Mammary epithelial cell (primary cell): ENCODE data around the gene CCL11.

Experiments
- CTCF ChIP-seq, 2 donors: IDR thresholded peaks in 1 of 2; conservative IDR thresholded peaks in 1 of 2; 2 replicates each; pipeline ENCODE4 v1.5.1; 2011 to 2012; ENCODE audit warnings: inconsistent platforms in 2 of 2, low read length in 2 of 2, mild to moderate bottlenecking in 2 of 2, control low read depth in 1 of 2, low read depth in 1 of 2; ENCODE audit not compliant: insufficient read depth in 1 of 2; ENCODE audit errors: extremely low read depth in 1 of 2
- EZH2 ChIP-seq: IDR thresholded peaks from 2 replicates; pipeline ENCODE4 v1.6.1; 2012; ENCODE audit warnings: low read length, inconsistent platforms, borderline replicate concordance

DNA sequence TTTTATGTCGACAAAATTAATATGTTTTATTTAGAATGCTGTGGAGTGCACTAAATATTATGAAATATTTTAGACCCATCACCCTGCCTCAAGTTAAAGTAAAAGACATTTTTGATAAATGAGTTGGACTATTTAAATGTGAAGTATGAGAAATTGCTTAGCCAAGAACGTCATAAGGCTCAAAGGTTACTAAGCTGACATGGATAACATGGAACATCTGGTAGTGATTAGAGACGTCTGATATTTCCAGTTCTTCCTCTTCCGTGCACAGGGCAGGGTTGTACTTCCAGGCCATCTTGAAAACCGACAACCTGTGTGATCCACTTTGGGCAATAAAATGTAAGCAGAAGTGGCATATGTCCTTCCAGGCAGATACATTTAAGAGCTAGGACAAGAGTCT is 26.5 kb downstream of the CCL11 start:
- no peak for TF ChIP-seq CTCF (conservative IDR thresholded peaks at IDR 0.05 in 1 of 2, IDR thresholded peaks at IDR 0.05 in 1 of 2; ENCODE audit: extremely low read depth in 1 of 2, insufficient read depth in 1 of 2, low read depth in 1 of 2, low read length in 2 of 2)
- no peak for TF ChIP-seq EZH2
